HepG2 (cell line): ENCODE results near the gene THOP1. TPM values are rescaled to one million over a fixed set of nuclear protein-coding genes. Genes with fewer than 3 reads are reported as not detected.
A peak's percentile ranks its signal among the peaks of the same experiment; 100 is the strongest.

Experiments
- DNMT3B ChIP-seq: conservative IDR thresholded peaks from 2 replicates; pipeline ENCODE4 v1.6.1; 2016; ENCODE audit warnings: missing biosample characterization, control low read depth
- DRAP1 ChIP-seq: IDR thresholded peaks from 2 replicates; pipeline ENCODE4 v1.6.1; 2016; ENCODE audit warnings: missing genetic modification reagents, missing compliant biosample characterization
- ERF ChIP-seq: IDR thresholded peaks from 2 replicates; pipeline ENCODE4 v1.6.1; 2018; ENCODE audit warnings: missing biosample characterization, missing genetic modification reagents
- HNF4G ChIP-seq, 2 experiments: sonication (generic) in 1 of 2; formaldehyde crosslinking in 1 of 2; IDR thresholded peaks; 2 replicates each; pipeline versions ENCODE4 v1.4.0 to v1.6.1; 2011 to 2020; ENCODE audit warnings: borderline replicate concordance in 2 of 2, low read depth in 2 of 2, mild to moderate bottlenecking in 2 of 2, low read length in 1 of 2, missing genetic modification reagents in 1 of 2, moderate library complexity in 1 of 2
- KDM4B ChIP-seq: sonication (generic); formaldehyde crosslinking; IDR thresholded peaks from 2 replicates; pipeline ENCODE4 v1.4.0; 2020; ENCODE audit warnings: missing genetic modification reagents
- KDM6A ChIP-seq: IDR thresholded peaks from 2 replicates; pipeline ENCODE4 v1.6.1; 2016; ENCODE audit warnings: low read depth
- KLF11 ChIP-seq: IDR thresholded peaks from 2 replicates; pipeline ENCODE4 v1.6.1; 2016; ENCODE audit warnings: missing compliant biosample characterization
- KMT2A ChIP-seq: sonication (generic); formaldehyde crosslinking; IDR thresholded peaks from 2 replicates; pipeline ENCODE4 v1.4.0; 2020; ENCODE audit warnings: missing genetic modification reagents
- LCORL ChIP-seq, 2 experiments: fragments of 450-650 bp in 1 of 2; sonication (generic) in 1 of 2; formaldehyde crosslinking in 1 of 2; IDR thresholded peaks; 2 replicates each; pipeline versions ENCODE4 v1.5.0 to v1.6.1; 2017 to 2020; ENCODE audit warnings: antibody characterized with exemption in 1 of 2, missing genetic modification reagents in 1 of 2
- PHF21A ChIP-seq: sonication (generic); formaldehyde crosslinking; IDR thresholded peaks from 2 replicates; pipeline ENCODE4 v1.5.0; 2020; ENCODE audit warnings: mild to moderate bottlenecking, missing genetic modification reagents
- POGZ ChIP-seq: sonication (generic); formaldehyde crosslinking; IDR thresholded peaks from 2 replicates; pipeline ENCODE4 v1.4.0; 2020; ENCODE audit warnings: mild to moderate bottlenecking, missing genetic modification reagents
- RNF2 ChIP-seq: fragments of 450-650 bp; conservative IDR thresholded peaks from 2 replicates; pipeline ENCODE4 v1.6.1; 2016; ENCODE audit warnings: low read depth
- SOX6 ChIP-seq, 2 experiments: fragments of 450-650 bp in 1 of 2; sonication (generic) in 1 of 2; formaldehyde crosslinking in 1 of 2; IDR thresholded peaks; 2 replicates each; pipeline versions ENCODE4 v1.4.0 to v1.6.1; 2017 to 2020; ENCODE audit warnings: antibody characterized with exemption in 1 of 2, mild to moderate bottlenecking in 1 of 2, missing genetic modification reagents in 1 of 2
- SP5 ChIP-seq: IDR thresholded peaks from 2 replicates; pipeline ENCODE4 v1.6.1; 2016; ENCODE audit warnings: low read depth, borderline replicate concordance
- TARDBP ChIP-seq: sonication (generic); formaldehyde crosslinking; IDR thresholded peaks from 2 replicates; pipeline ENCODE4 v1.8.0; 2022; ENCODE audit warnings: mild to moderate bottlenecking, missing genetic modification reagents
- ZNF180 ChIP-seq: sonication (generic); formaldehyde crosslinking; IDR thresholded peaks from 2 replicates; pipeline ENCODE4 v1.4.0; 2020; ENCODE audit warnings: low read depth, missing genetic modification reagents, borderline replicate concordance
- ZNF317 ChIP-seq: sonication (generic); formaldehyde crosslinking; IDR thresholded peaks from 2 replicates; pipeline ENCODE4 v1.5.0; 2020; ENCODE audit warnings: mild to moderate bottlenecking, missing genetic modification reagents
- ZNF709 ChIP-seq: sonication (generic); formaldehyde crosslinking; IDR thresholded peaks from 2 replicates; pipeline ENCODE4 v1.5.0; 2020; ENCODE audit warnings: mild to moderate bottlenecking, missing genetic modification reagents
- ZNF740 ChIP-seq: sonication (generic); formaldehyde crosslinking; IDR thresholded peaks from 2 replicates; pipeline ENCODE4 v1.4.0; 2020; ENCODE audit warnings: missing genetic modification reagents
- ZNF792 ChIP-seq: IDR thresholded peaks from 2 replicates; pipeline ENCODE4 v1.6.1; 2016
- ZSCAN31 ChIP-seq: sonication (generic); formaldehyde crosslinking; IDR thresholded peaks from 2 replicates; pipeline ENCODE4 v1.5.0; 2020; ENCODE audit warnings: low read depth, mild to moderate bottlenecking, missing genetic modification reagents
- polyA plus RNA-seq, 8 experiments: library from polyadenylated mRNA; depleted of rRNA in 3 of 8; stranded (reverse) in 7 of 8; unstranded in 1 of 8; fragments of >200 nt; fragmentation: Illumina TruSeq in 4 of 8; extraction: Trizol in 4 of 8; gene quantifications; 2 replicates each; pipeline versions ENCODE4 v1.2.1 to v1.2.3, GENCODE V29; 2011 to 2016; ENCODE audit warnings: low read depth in 4 of 8, missing spikeins in 1 of 8, mixed read lengths in 1 of 8; ENCODE audit not compliant: insufficient read depth in 1 of 8
- total RNA-seq, 5 experiments: library from RNA; depleted of rRNA; stranded (reverse); fragments of >200 nt; fragmentation: Illumina TruSeq; extraction: Trizol; gene quantifications; 2 replicates each; pipeline ENCODE4 v1.2.3, GENCODE V29; 2016; ENCODE audit warnings: low read depth in 1 of 5
- TF ChIP-seq, protein P1 (sequence below): sonication (generic); formaldehyde crosslinking; IDR thresholded peaks from 2 replicates; pipeline ENCODE4 v1.8.0; 2023; ENCODE audit warnings: mild to moderate bottlenecking, missing genetic modification reagents
- TF ChIP-seq, protein P2 (sequence below): sonication (generic); formaldehyde crosslinking; conservative IDR thresholded peaks from 2 replicates; pipeline ENCODE4 v1.4.0; 2020; ENCODE audit warnings: mild to moderate bottlenecking, missing genetic modification reagents, moderate library complexity
- TF ChIP-seq, protein P3 (sequence below): sonication (generic); formaldehyde crosslinking; IDR thresholded peaks from 2 replicates; pipeline ENCODE4 v1.4.0; 2020; ENCODE audit warnings: missing genetic modification reagents

The THOP1 gene
- total and polyA plus RNA-seq, 2 of the 13 experiments (the other 11 are each of a cell fraction or from before 2014, with no cell fraction given): 74.4 to 116 TPM

GRCh38 chr19:2811221-2811722 is 26.0 kb downstream of the THOP1 start (continued):
- TF ChIP-seq LCORL (IDR thresholded peaks at IDR 0.05) (no peak), LCORL (CRISPR knock-in tag; IDR thresholded peaks at IDR 0.05) (peak; percentile 49; the same call in 1 of the 2 replicates), HNF4G (IDR thresholded peaks at IDR 0.05; ENCODE audit: borderline replicate concordance, low read depth, low read length) (peak; percentile 76), HNF4G (CRISPR knock-in tag; IDR thresholded peaks at IDR 0.05; ENCODE audit: borderline replicate concordance, low read depth) (peak; percentile 78; the same call in 1 of the 2 replicates), SOX6 (IDR thresholded peaks at IDR 0.05) (no peak), SOX6 (CRISPR knock-in tag; IDR thresholded peaks at IDR 0.05) (peak; percentile 46), ZNF180 (CRISPR knock-in tag) (no peak), ZNF709 (peak; percentile 48; the same call in 1 of the 2 replicates), KDM4B (CRISPR knock-in tag) (no peak), SP5 (CRISPR knock-in tag) (peak; percentile 88), KMT2A (CRISPR knock-in tag) (no peak), ZSCAN31 (CRISPR knock-in tag) (0 out of 2 replicates have a peak, but pooled peaks have one; percentile 53), DRAP1 (peak; percentile 55; the same call in 1 of the 2 replicates), RNF2 (0 out of 2 replicates have a peak, but pooled peaks have one; percentile 8), ZNF792 (CRISPR knock-in tag) (peak; percentile 31; the same call in 1 of the 2 replicates), ZNF740 (CRISPR knock-in tag) (no peak), KLF11 (CRISPR knock-in tag) (no peak), POGZ (CRISPR knock-in tag) (peak; percentile 55; the same call in 1 of the 2 replicates), KDM6A (CRISPR knock-in tag) (0 out of 2 replicates have a peak, but pooled peaks have one; percentile 29), ZNF317 (CRISPR knock-in tag) (no peak), DNMT3B (CRISPR knock-in tag) (no peak), PHF21A (peak; percentile 27; the same call in 1 of the 2 replicates), TARDBP (CRISPR knock-in tag) (peak; percentile 59; the same call in 1 of the 2 replicates), ERF (peak; percentile 53; the same call in 1 of the 2 replicates)
- TF ChIP-seq, protein P1, sequence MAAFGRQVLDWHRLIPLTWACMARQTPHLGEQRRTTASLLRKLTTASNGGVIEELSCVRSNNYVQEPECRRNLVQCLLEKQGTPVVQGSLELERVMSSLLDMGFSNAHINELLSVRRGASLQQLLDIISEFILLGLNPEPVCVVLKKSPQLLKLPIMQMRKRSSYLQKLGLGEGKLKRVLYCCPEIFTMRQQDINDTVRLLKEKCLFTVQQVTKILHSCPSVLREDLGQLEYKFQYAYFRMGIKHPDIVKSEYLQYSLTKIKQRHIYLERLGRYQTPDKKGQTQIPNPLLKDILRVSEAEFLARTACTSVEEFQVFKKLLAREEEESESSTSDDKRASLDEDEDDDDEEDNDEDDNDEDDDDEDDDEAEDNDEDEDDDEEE (CRISPR knock-in tag): peak; percentile 76; the same call in 1 of the 2 replicates
- TF ChIP-seq, protein P2, sequence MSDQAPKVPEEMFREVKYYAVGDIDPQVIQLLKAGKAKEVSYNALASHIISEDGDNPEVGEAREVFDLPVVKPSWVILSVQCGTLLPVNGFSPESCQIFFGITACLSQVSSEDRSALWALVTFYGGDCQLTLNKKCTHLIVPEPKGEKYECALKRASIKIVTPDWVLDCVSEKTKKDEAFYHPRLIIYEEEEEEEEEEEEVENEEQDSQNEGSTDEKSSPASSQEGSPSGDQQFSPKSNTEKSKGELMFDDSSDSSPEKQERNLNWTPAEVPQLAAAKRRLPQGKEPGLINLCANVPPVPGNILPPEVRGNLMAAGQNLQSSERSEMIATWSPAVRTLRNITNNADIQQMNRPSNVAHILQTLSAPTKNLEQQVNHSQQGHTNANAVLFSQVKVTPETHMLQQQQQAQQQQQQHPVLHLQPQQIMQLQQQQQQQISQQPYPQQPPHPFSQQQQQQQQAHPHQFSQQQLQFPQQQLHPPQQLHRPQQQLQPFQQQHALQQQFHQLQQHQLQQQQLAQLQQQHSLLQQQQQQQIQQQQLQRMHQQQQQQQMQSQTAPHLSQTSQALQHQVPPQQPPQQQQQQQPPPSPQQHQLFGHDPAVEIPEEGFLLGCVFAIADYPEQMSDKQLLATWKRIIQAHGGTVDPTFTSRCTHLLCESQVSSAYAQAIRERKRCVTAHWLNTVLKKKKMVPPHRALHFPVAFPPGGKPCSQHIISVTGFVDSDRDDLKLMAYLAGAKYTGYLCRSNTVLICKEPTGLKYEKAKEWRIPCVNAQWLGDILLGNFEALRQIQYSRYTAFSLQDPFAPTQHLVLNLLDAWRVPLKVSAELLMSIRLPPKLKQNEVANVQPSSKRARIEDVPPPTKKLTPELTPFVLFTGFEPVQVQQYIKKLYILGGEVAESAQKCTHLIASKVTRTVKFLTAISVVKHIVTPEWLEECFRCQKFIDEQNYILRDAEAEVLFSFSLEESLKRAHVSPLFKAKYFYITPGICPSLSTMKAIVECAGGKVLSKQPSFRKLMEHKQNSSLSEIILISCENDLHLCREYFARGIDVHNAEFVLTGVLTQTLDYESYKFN: peak; percentile 83
- TF ChIP-seq, protein P3, sequence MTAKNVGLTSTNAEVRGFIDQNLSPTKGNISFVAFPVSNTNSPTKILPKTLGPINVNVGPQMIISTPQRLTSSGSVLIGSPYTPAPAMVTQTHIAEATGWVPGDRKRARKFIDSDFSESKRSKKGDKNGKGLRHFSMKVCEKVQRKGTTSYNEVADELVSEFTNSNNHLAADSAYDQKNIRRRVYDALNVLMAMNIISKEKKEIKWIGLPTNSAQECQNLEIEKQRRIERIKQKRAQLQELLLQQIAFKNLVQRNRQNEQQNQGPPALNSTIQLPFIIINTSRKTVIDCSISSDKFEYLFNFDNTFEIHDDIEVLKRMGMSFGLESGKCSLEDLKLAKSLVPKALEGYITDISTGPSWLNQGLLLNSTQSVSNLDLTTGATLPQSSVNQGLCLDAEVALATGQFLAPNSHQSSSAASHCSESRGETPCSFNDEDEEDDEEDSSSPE: 0 out of 2 replicates have a peak, but pooled peaks have one; percentile 14
